Heart left ventricle (tissue), 16 donors: Measurements from ENCODE around the gene UNC50. TPM values are rescaled to one million over a fixed set of nuclear protein-coding genes. Genes with fewer than 3 reads are reported as not detected.

ENCODE experiments used
- ATAC-seq, 4 donors: fragments of 200-7000 bp; cut with Tn5 transposase; one replicate each; pipeline ENCODE4 v1.9.1; 2020 to 2022; ENCODE audit warnings: moderate library complexity in 4 of 4, mild to moderate bottlenecking in 3 of 4, moderate number of reproducible peaks in 1 of 4
- DNase-seq, 5 donors: peaks; one replicate each; pipeline ENCODE4 v3.0.0-alpha.2; 2020
- H3K27ac ChIP-seq, 12 donors: fragments of 200-600 bp; sonication (generic) in 4 of 12; one replicate each; pipeline versions ENCODE4 v1.5.0 to v1.8.0; 2016 to 2022; ENCODE audit warnings: mild to moderate bottlenecking in 2 of 12
- H3K27me3 ChIP-seq, 9 donors: fragments of 200-600 bp; sonication (generic) in 2 of 9; one replicate each; pipeline versions ENCODE4 v1.5.1 to v1.8.0; 2016 to 2022; ENCODE audit warnings: mild to moderate bottlenecking in 3 of 9
- H3K36me3 ChIP-seq, 9 donors: fragments of 200-600 bp; sonication (generic) in 2 of 9; one replicate each; pipeline versions ENCODE4 v1.5.0 to v1.8.0; 2018 to 2022; ENCODE audit warnings: mild to moderate bottlenecking in 2 of 9
- H3K4me1 ChIP-seq, 12 donors: fragments of 200-600 bp; sonication (generic) in 4 of 12; one replicate each; pipeline versions ENCODE4 v1.5.0 to v1.8.0; 2016 to 2022; ENCODE audit warnings: mild to moderate bottlenecking in 3 of 12
- H3K4me3 ChIP-seq, 12 donors: fragments of 200-600 bp; sonication (generic) in 4 of 12; one replicate each; pipeline versions ENCODE4 v1.5.0 to v1.8.0; 2017 to 2022; ENCODE audit warnings: mild to moderate bottlenecking in 9 of 12, moderate library complexity in 4 of 12
- H3K9me3 ChIP-seq, 12 donors: fragments of 200-600 bp; sonication (generic) in 4 of 12; one replicate each; pipeline versions ENCODE4 v1.5.0 to v1.8.0; 2016 to 2022; ENCODE audit warnings: mild to moderate bottlenecking in 1 of 12
- CTCF ChIP-seq, 12 donors: fragments of 200-600 bp; sonication (generic) in 4 of 12; IDR thresholded peaks; one replicate each; pipeline versions ENCODE4 v1.5.0 to v1.8.0; 2018 to 2022; ENCODE audit warnings: antibody characterized with exemption in 12 of 12, mild to moderate bottlenecking in 5 of 12
- POLR2A ChIP-seq, 2 donors: fragments of 450-650 bp; IDR thresholded peaks; one replicate each; pipeline ENCODE4 v1.6.1; 2017; ENCODE audit warnings: antibody characterized with exemption in 2 of 2, mild to moderate bottlenecking in 2 of 2, moderate library complexity in 2 of 2
- WGBS, 4 donors: extraction: QIAGEN DNeasy Blood & Tissue Kit in 2 of 4; methylation state at CpG; one replicate each; pipeline versions ENCODE4 v1.1.5 to v1.1.7; 2013 to 2018; 5-methylcytosine and 5-hydroxymethylcytosine counted together
- intact Hi-C, 10 donors: fragments of 100-400 bp; cut with DNase I; formaldehyde crosslinking; loops; one replicate each; pipeline versions ENCODE4 v1.11.1 to v1.14.2; 2022
- long read RNA-seq, 3 donors: library from polyadenylated mRNA; unstranded; transcript quantifications; one replicate each; pipeline ENCODE4 v2.0.0, GENCODE V29; 2020 to 2021
- polyA plus RNA-seq, 2 donors: library from polyadenylated mRNA; stranded (reverse); fragments of 200-250 nt; gene quantifications; one replicate each; pipeline ENCODE4 v1.2.3, GENCODE V29; 2013
- total RNA-seq, 9 donors: library from RNA; depleted of rRNA in 2 of 9; stranded (reverse); fragments of >200 nt in 2 of 9; fragmentation: NEBNext Ultra II Directional in 3 of 9; extraction: Animal tissue kit (Norgen Biotek cat#: 25700) in 3 of 9; gene quantifications; one replicate each; pipeline versions ENCODE4 v1.1.0 to v1.2.4, GENCODE V29; 2016 to 2023
- donor health status: ischemic (EF 13 %, LVEDD 7.1; RV severe dilation, severe dysfunction).
- donor health status: healthy with polysubstance abuse.
- donor health status: DM: no; HTN: yes; CAD: no.
- donor health status: DM: no; HTN: no; CAD: no.
- donor health status: ischemic (EF 25% LVEDD 6.9; RV normal size, moderate dysfunction).
- donor health status: ischemic (EF 25% LVEDD 5.7; RV mildly dilated, moderate dysfunction).
- donor health status: healthy.
- donor health status: DM: yes; HTN: yes; CAD: no.
- donor health status: ischemic (EF 35%, LVEDD 5.7; RV mildly dilated, moderate dysfunction).
- donor health status: nonischemic (EF 11% LVEDD 7.7; RV severe dilation, severe dysfunction).
- donor health status: DM: yes; HTN: yes; CAD: no.
- donor health status: PGD.
- donor health status: ischemic (EF 29% LVEDD 5.4; RV normal size, mild dysfunction).
- donor health status: nonischemic (EF 23%, LVEDD 6.1; RV moderate dilation, normal function).

The UNC50 gene
- total RNA-seq (10 to 100 TPM; 22.3 to 31.4 (median 25.6) TPM), polyA plus RNA-seq (10 to 100 TPM; 36.9 to 37.0 TPM)
- long read RNA-seq, donor 1, transcript UNC50-201 (6 exons, 1,143 nt): major isoform, 31 of 44 reads
- long read RNA-seq, donor 1, partial matches to known transcripts: 1 of 44 reads
- long read RNA-seq, donor 1, other reads (novel, unspliced or antisense): 11 of 44 reads
- long read RNA-seq, donor 2, transcript UNC50-201 (6 exons, 1,143 nt): major isoform, 66 of 97 reads
- long read RNA-seq, donor 2, partial matches to known transcripts: 1 of 97 reads
- long read RNA-seq, donor 2, other reads (novel, unspliced or antisense): 29 of 97 reads
- long read RNA-seq, donor 3, transcript UNC50-201 (6 exons, 1,143 nt): major isoform, 33 of 42 reads
- long read RNA-seq, donor 3, partial matches to known transcripts: 2 of 42 reads
- long read RNA-seq, donor 3, other reads (novel, unspliced or antisense): 3 of 42 reads

- Histone ChIP-seq H3K36me3 (peaks cover 0 to 54% (median 40%) of the 10 kb centered on the region in 9 donors), H3K4me3 (peak within 1 kb of the TSS; percentile 63 to 99 (median 87)), H3K27ac (peak within 1 kb of the TSS; percentile 89 to 100 (median 96)), H3K27me3 (no peaks in the 10 kb centered on the region), H3K9me3 (no peaks in the 10 kb centered on the region), H3K4me1 (peaks cover 12 to 66% (median 49%) of the 10 kb centered on the region in 12 donors)
- ATAC-seq (peak; percentile 94 to 97 (median 96)), DNase-seq (peak; percentile 93 to 95 (median 94))
- intact Hi-C loops: loop anchor here in 5 of 10 donors (2.0 to 10.0 kb wide), 4 partner anchors 41 to 196 kb away; partner anchors contain the start of gene INPP4A (in 2 of the 5)
- TF ChIP-seq CTCF (IDR thresholded peaks at IDR 0.05): peak in 3 of 12 donors; percentile 23 to 27 (median 25)
- peak in 1 of 2 donors; percentile 75 for TF ChIP-seq POLR2A (IDR thresholded peaks at IDR 0.05)
- 0 to 1% (median 0%) methylated on average over 43 to 93 of the region's 93 CpGs for WGBS, 4 donors
Observed at GRCh38 chr2:98608116-98608961, at the start of gene UNC50, which contains the start of gene COA5. Gene UNC50 (plus strand): TSS chr2:98608589. CDS start chr2:98609760, 1,171 bp downstream. Gene COA5 (minus strand): TSS chr2:98608512. CDS start chr2:98608405, 107 bp downstream.

- DNase-seq (no peak), ATAC-seq (no peak)
- 95 to 99% (median 98%) methylated on average over 16 of the region's 16 CpGs for WGBS, 4 donors
- Histone ChIP-seq H3K9me3 (no peaks in the 10 kb centered on the region), H3K27ac (peak overlapping the region in 3 of 12 donors; percentile 74 to 85 (median 81)), H3K27me3 (no peaks in the 10 kb centered on the region), H3K4me1 (peaks cover 5 to 74% (median 45%) of the 10 kb centered on the region in 12 donors), H3K4me3 (no peak overlapping the region), H3K36me3 (peaks cover 0 to 87% (median 45%) of the 10 kb centered on the region in 9 donors)
- intact Hi-C loops: no loop called here
- TF ChIP-seq POLR2A (IDR thresholded peaks at IDR 0.05) (no peak), CTCF (IDR thresholded peaks at IDR 0.05) (no peak)
Observed at GRCh38 chr2:98558852-98559530, 49.4 kb upstream of the UNC50 start.

GRCh38 chr2:98559581-98559980 is 48.8 kb upstream of the UNC50 start:
- H3K4me1 ChIP-seq: peaks cover 5 to 74% (median 47%) of the 10 kb centered on the region in 12 donors
- H3K4me3 ChIP-seq: no peak overlapping the region
- no peak for TF ChIP-seq CTCF (IDR thresholded peaks at IDR 0.05)
- no peak for TF ChIP-seq POLR2A (IDR thresholded peaks at IDR 0.05)
- 91 to 98% (median 96%) methylated on average over 3 of the region's 3 CpGs for WGBS, 4 donors
- peaks cover 0 to 87% (median 45%) of the 10 kb centered on the region in 9 donors for H3K36me3 ChIP-seq
- H3K9me3 ChIP-seq: no peaks in the 10 kb centered on the region
- no peak for DNase-seq
- H3K27me3 ChIP-seq: no peaks in the 10 kb centered on the region
- no peak for ATAC-seq
- peak overlapping the region in 10 of 12 donors; percentile 36 to 85 (median 62) for H3K27ac ChIP-seq
- intact Hi-C loops: no loop called here
